ENCODE data around the gene HAL. TPM values are rescaled to one million over a fixed set of nuclear protein-coding genes. Genes with fewer than 3 reads are reported as not detected.

The HAL gene
- total RNA-seq, 1 experiment from 2014 or later, result 1.5 TPM

DNA sequence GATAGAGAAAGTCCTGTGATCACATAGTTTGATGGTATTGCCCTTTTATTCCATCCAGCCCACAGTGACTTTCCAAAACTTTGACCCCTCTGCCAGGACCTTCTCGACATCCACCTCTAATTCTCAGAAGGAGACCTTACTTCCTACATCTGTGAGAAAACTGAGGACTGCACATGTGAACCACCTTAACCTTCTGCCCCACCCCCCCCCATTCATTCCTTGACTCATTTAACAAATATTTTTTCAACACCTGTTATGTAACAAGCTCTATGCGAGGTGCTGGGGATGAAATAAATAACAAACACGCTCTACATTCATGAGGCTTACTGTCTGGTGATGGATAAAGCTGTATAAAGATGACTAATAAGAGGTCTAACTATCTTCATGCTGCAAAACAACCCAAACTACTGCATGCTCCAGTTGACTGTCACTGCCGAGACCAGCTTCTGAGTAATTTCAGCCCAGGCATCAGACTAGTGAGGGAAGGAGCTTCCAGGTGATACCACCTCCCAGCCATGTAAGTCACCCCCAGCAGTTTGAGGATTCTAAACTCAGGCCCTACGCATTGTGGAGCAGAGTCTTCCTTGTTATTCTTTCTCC is 1.9 kb upstream of the HAL start:
- CTCF ChIA-PET, result interaction anchor here (1.2 to 1.5 kb wide), 2 partner anchors 35 to 80 kb away, joined by 3 to 6 read pairs; no protein-coding TSS in a partner anchor
- Histone ChIP-seq H2AFZ (ENCODE audit: low read length) (no peak overlapping the region), H3K9ac (ENCODE audit: low read length) (no peak overlapping the region), H4K20me1 (ENCODE audit: low read length) (no peaks in the 10 kb centered on the region), H3K27me3 (ENCODE audit: low read length) (no peaks in the 10 kb centered on the region), H3F3A (ENCODE audit: low read length, unreplicated experiment) (no peaks in the 10 kb centered on the region), H3K4me1 (ENCODE audit: insufficient read depth, low read length) (no peaks in the 10 kb centered on the region), H3K79me2 (ENCODE audit: low read length) (no peaks in the 10 kb centered on the region), H3K4me2 (ENCODE audit: low read length) (no peak overlapping the region), H3K36me3 (ENCODE audit: low read depth, low read length) (peaks cover 4% of the 10 kb centered on the region; the same call in 1 of the 2 replicates), H3K9me3 (ENCODE audit: low read length) (no peaks in the 10 kb centered on the region), H3K27ac (ENCODE audit: low read length) (no peak overlapping the region), H3K9me2 (replicated peaks; ENCODE audit: low read length) (no peaks in the 10 kb centered on the region), H3K4me3 (ENCODE audit: low read length) (no peak overlapping the region)
- POLR2A ChIA-PET (ENCODE audit: unreplicated experiment), result no interaction called here
- intact Hi-C loops (cut with micrococcal nuclease), result loop anchor here (1.0 kb wide), 1 partner anchor 80 kb away; no protein-coding TSS in a partner anchor
- BruUV-seq (replicated peaks), result TSS peak; percentile 12
- peak; percentile 5 for DNase-seq
- ATAC-seq, result peak; percentile 17; the same call in 1 of the 2 replicates
- TF ChIP-seq EZH2 (IDR thresholded peaks at IDR 0.05; ENCODE audit: low read length, unreplicated experiment) (no peak), EZH2phosphoT487 (IDR thresholded peaks at IDR 0.05; ENCODE audit: borderline replicate concordance, low read length) (no peak), CTCF (conservative IDR thresholded peaks at IDR 0.05; ENCODE audit: low read depth, low read length) (no peak)

GRCh38 chr12:95997276-95997675 is 1.1 kb upstream of the HAL start:
- no peaks in the 10 kb centered on the region for H3K79me2 ChIP-seq (ENCODE audit: low read length)
- no TSS peak for BruUV-seq (replicated peaks)
- no peaks in the 10 kb centered on the region for H3K9me2 ChIP-seq (replicated peaks; ENCODE audit: low read length)
- POLR2A ChIA-PET (ENCODE audit: unreplicated experiment), result no interaction called here
- H3K36me3 ChIP-seq (ENCODE audit: low read depth, low read length), result peaks cover 1% of the 10 kb centered on the region; the same call in 1 of the 2 replicates
- H2AFZ ChIP-seq (ENCODE audit: low read length), result no peak overlapping the region
- H3K4me1 ChIP-seq (ENCODE audit: insufficient read depth, low read length), result no peaks in the 10 kb centered on the region
- intact Hi-C loops (cut with micrococcal nuclease), result no loop called here
- no peaks in the 10 kb centered on the region for H4K20me1 ChIP-seq (ENCODE audit: low read length)
- CTCF ChIA-PET, result no interaction called here
- DNase-seq (no peak), ATAC-seq (no peak)
- TF ChIP-seq CTCF (conservative IDR thresholded peaks at IDR 0.05; ENCODE audit: low read depth, low read length) (no peak), EZH2 (IDR thresholded peaks at IDR 0.05; ENCODE audit: low read length, unreplicated experiment) (no peak), EZH2phosphoT487 (IDR thresholded peaks at IDR 0.05; ENCODE audit: borderline replicate concordance, low read length) (no peak)
- no peak overlapping the region for H3K9ac ChIP-seq (ENCODE audit: low read length)
- H3K27me3 ChIP-seq (ENCODE audit: low read length), result no peaks in the 10 kb centered on the region
- H3K27ac ChIP-seq (ENCODE audit: low read length), result no peak overlapping the region
- no peak overlapping the region for H3K4me3 ChIP-seq (ENCODE audit: low read length)
- no peaks in the 10 kb centered on the region for H3K9me3 ChIP-seq (ENCODE audit: low read length)
- H3K4me2 ChIP-seq (ENCODE audit: low read length), result no peak overlapping the region
- H3F3A ChIP-seq (ENCODE audit: low read length, unreplicated experiment), result no peaks in the 10 kb centered on the region

DNA sequence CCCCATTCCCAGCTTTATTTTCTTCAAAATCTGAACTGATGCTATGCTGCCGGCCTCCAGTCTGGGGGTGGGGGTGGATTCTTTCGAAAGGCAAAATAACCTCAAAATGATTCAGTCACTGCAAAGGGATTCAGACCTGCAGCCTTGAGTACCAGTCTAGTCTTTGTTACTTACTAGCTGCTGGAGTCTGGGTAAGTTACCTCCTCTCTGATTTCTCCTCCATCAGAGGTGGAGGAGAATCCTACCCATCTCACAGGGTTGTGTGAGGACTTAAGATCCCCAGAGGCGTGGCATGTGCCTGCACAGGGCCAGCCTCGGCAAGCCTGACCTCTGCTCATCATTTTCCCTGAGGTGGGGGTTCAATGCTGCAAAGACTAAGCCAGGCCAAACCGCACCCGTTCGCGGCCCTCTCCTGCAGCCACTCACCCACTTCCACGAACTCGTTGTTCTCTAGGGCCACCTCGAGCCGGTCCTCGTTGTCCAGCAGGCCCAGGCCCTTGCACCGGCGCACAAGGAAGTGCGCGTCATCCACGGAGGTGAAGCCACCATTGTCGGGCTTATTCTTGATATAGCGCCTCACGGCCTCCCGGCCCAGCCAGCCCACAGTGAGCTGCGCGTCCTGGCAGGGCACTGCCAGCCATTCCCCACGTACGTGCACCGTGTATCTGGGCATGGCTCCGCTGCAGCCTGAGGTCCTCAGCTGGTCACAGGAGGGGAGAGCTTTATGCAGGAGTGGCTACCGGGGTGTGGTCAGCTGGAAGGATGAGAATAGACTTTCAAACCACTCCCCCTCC is 709 bp downstream of the HAL start:
- TF ChIP-seq CTCF (conservative IDR thresholded peaks at IDR 0.05; ENCODE audit: low read depth, low read length), result no peak
- no peak for TF ChIP-seq EZH2phosphoT487 (IDR thresholded peaks at IDR 0.05; ENCODE audit: borderline replicate concordance, low read length)
- no peak for TF ChIP-seq EZH2 (IDR thresholded peaks at IDR 0.05; ENCODE audit: low read length, unreplicated experiment)
- CTCF ChIA-PET, result no interaction called here

More for the DNA sequence above, 709 bp downstream of the HAL start:
- BruUV-seq (replicated peaks), result no TSS peak
- DNase-seq (no peak), ATAC-seq (no peak)
- no peak overlapping the region for H3K4me3 ChIP-seq (ENCODE audit: low read length)
- POLR2A ChIA-PET (ENCODE audit: unreplicated experiment), result no interaction called here
- H2AFZ ChIP-seq (ENCODE audit: low read length), result no peak overlapping the region
- no peaks in the 10 kb centered on the region for H3K79me2 ChIP-seq (ENCODE audit: low read length)
- no peaks in the 10 kb centered on the region for H3F3A ChIP-seq (ENCODE audit: low read length, unreplicated experiment)
- H4K20me1 ChIP-seq (ENCODE audit: low read length), result no peaks in the 10 kb centered on the region
- H3K4me2 ChIP-seq (ENCODE audit: low read length), result no peak overlapping the region
- no peaks in the 10 kb centered on the region for H3K27me3 ChIP-seq (ENCODE audit: low read length)
- no peaks in the 10 kb centered on the region for H3K9me2 ChIP-seq (replicated peaks; ENCODE audit: low read length)
- intact Hi-C loops (cut with micrococcal nuclease), result no loop called here
- no peaks in the 10 kb centered on the region for H3K36me3 ChIP-seq (ENCODE audit: low read depth, low read length)
- no peak overlapping the region for H3K27ac ChIP-seq (ENCODE audit: low read length)
- H3K9me3 ChIP-seq (ENCODE audit: low read length), result no peaks in the 10 kb centered on the region
- no peaks in the 10 kb centered on the region for H3K4me1 ChIP-seq (ENCODE audit: insufficient read depth, low read length)
- no peak overlapping the region for H3K9ac ChIP-seq (ENCODE audit: low read length)

Measured in PC-3 (cell line).